HepG2 (cell line): ENCODE measurements around the gene TCP11L1. TPM values are rescaled to one million over a fixed set of nuclear protein-coding genes. Genes with fewer than 3 reads are reported as not detected.

Experiments
- BORCS8-MEF2B ChIP-seq: sonication (generic); formaldehyde crosslinking; IDR thresholded peaks from 2 replicates; pipeline ENCODE4 v1.8.0; 2022; ENCODE audit warnings: mild to moderate bottlenecking, missing genetic modification reagents
- BRCA1 ChIP-seq: sonication (generic); formaldehyde crosslinking; IDR thresholded peaks from 2 replicates; pipeline ENCODE4 v1.4.0; 2020; ENCODE audit warnings: missing genetic modification reagents
- CREBL2 ChIP-seq: sonication (generic); formaldehyde crosslinking; IDR thresholded peaks from 2 replicates; pipeline ENCODE4 v1.8.1; 2023; ENCODE audit warnings: missing genetic modification reagents, mild to moderate bottlenecking, borderline replicate concordance
- ELF4 ChIP-seq: sonication (generic); formaldehyde crosslinking; IDR thresholded peaks from 2 replicates; pipeline ENCODE4 v1.5.0; 2020; ENCODE audit warnings: missing genetic modification reagents, mild to moderate bottlenecking, moderate library complexity, borderline replicate concordance
- HOMEZ ChIP-seq: IDR thresholded peaks from 2 replicates; pipeline ENCODE4 v1.6.1; 2016; ENCODE audit warnings: low read depth
- HOXA7 ChIP-seq: sonication (generic); formaldehyde crosslinking; IDR thresholded peaks from 2 replicates; pipeline ENCODE4 v1.8.1; 2022; ENCODE audit warnings: mild to moderate bottlenecking, missing genetic modification reagents, moderate library complexity
- MEIS1 ChIP-seq: sonication (generic); formaldehyde crosslinking; IDR thresholded peaks from 2 replicates; pipeline ENCODE4 v1.9.0; 2021; ENCODE audit warnings: mild to moderate bottlenecking, missing genetic modification reagents, moderate library complexity, borderline replicate concordance
- NFRKB ChIP-seq: fragments of 450-650 bp; IDR thresholded peaks from 2 replicates; pipeline ENCODE4 v1.6.1; 2017
- RAD51 ChIP-seq: fragments of 450-650 bp; IDR thresholded peaks from 2 replicates; pipeline ENCODE4 v1.6.1; 2016; ENCODE audit warnings: borderline replicate concordance
- RBM39 ChIP-seq: fragments of 200-400 bp; formaldehyde crosslinking; IDR thresholded peaks from one replicate; pipeline ENCODE4 v1.6.1; 2018; ENCODE audit warnings: antibody characterized with exemption, mild to moderate bottlenecking, low read depth, low read length; ENCODE audit not compliant: poor library complexity, severe bottlenecking
- SATB2 ChIP-seq: sonication (generic); formaldehyde crosslinking; IDR thresholded peaks from 2 replicates; pipeline ENCODE4 v1.5.0; 2020; ENCODE audit warnings: missing genetic modification reagents
- SUZ12 ChIP-seq: fragments of 150-350 bp; IDR thresholded peaks from 2 replicates; pipeline ENCODE4 v1.6.1; 2014; ENCODE audit warnings: low read depth, low read length
- TRAFD1 ChIP-seq: sonication (generic); formaldehyde crosslinking; IDR thresholded peaks from 2 replicates; pipeline ENCODE4 v1.5.1; 2020; ENCODE audit warnings: missing genetic modification reagents, mild to moderate bottlenecking, borderline replicate concordance
- ZBTB21 ChIP-seq: sonication (generic); formaldehyde crosslinking; IDR thresholded peaks from 2 replicates; pipeline ENCODE4 v1.4.0; 2020; ENCODE audit warnings: missing genetic modification reagents
- ZNF230 ChIP-seq: sonication (generic); formaldehyde crosslinking; IDR thresholded peaks from 2 replicates; pipeline ENCODE4 v1.4.0; 2020; ENCODE audit warnings: mild to moderate bottlenecking, missing genetic modification reagents
- ZNF264 ChIP-seq: sonication (generic); formaldehyde crosslinking; IDR thresholded peaks from 2 replicates; pipeline ENCODE4 v1.4.0; 2020; ENCODE audit warnings: missing genetic modification reagents
- ZNF280D ChIP-seq: sonication (generic); formaldehyde crosslinking; IDR thresholded peaks from 2 replicates; pipeline ENCODE4 v1.5.1; 2020; ENCODE audit warnings: mild to moderate bottlenecking, missing genetic modification reagents
- ZNF329 ChIP-seq: sonication (generic); formaldehyde crosslinking; IDR thresholded peaks from 2 replicates; pipeline ENCODE4 v1.9.0; 2021; ENCODE audit warnings: low read depth, mild to moderate bottlenecking, missing genetic modification reagents
- ZNF770 ChIP-seq: sonication (generic); formaldehyde crosslinking; IDR thresholded peaks from 2 replicates; pipeline ENCODE4 v1.5.0; 2020; ENCODE audit warnings: mild to moderate bottlenecking, missing genetic modification reagents
- ZNF780A ChIP-seq: sonication (generic); formaldehyde crosslinking; IDR thresholded peaks from 2 replicates; pipeline ENCODE4 v1.8.0; 2022; ENCODE audit warnings: mild to moderate bottlenecking, missing genetic modification reagents, moderate library complexity
- polyA plus RNA-seq, 8 experiments: library from polyadenylated mRNA; depleted of rRNA in 3 of 8; stranded (reverse) in 7 of 8; unstranded in 1 of 8; fragments of >200 nt; fragmentation: Illumina TruSeq in 4 of 8; extraction: Trizol in 4 of 8; gene quantifications; 2 replicates each; pipeline versions ENCODE4 v1.2.1 to v1.2.3, GENCODE V29; 2011 to 2016; ENCODE audit warnings: low read depth in 4 of 8, missing spikeins in 1 of 8, mixed read lengths in 1 of 8; ENCODE audit not compliant: insufficient read depth in 1 of 8
- total RNA-seq, 5 experiments: library from RNA; depleted of rRNA; stranded (reverse); fragments of >200 nt; fragmentation: Illumina TruSeq; extraction: Trizol; gene quantifications; 2 replicates each; pipeline ENCODE4 v1.2.3, GENCODE V29; 2016; ENCODE audit warnings: low read depth in 1 of 5

Gene TCP11L1
- total and polyA plus RNA-seq, 2 of the 13 experiments (the other 11 are each of a cell fraction or from before 2014, with no cell fraction given): 7.9 to 10.1 TPM

GRCh38 chr11:33039274-33040032 is at the start of gene TCP11L1 (continued):
- TF ChIP-seq TRAFD1 (CRISPR knock-in tag) (no peak), RAD51 (no peak), RBM39 (peak; percentile 91), ELF4 (no peak), HOXA7 (CRISPR knock-in tag) (no peak), ZNF280D (CRISPR knock-in tag) (peak; percentile 55; the same call in 1 of the 2 replicates), ZNF264 (CRISPR knock-in tag) (peak; percentile 13; the same call in 1 of the 2 replicates), ZNF770 (CRISPR knock-in tag) (peak; percentile 75), ZNF230 (CRISPR knock-in tag) (peak; percentile 40; the same call in 1 of the 2 replicates), CREBL2 (no peak), MEIS1 (CRISPR knock-in tag) (no peak), ZBTB21 (CRISPR knock-in tag) (no peak), NFRKB (peak; percentile 71), HOMEZ (0 out of 2 replicates have a peak, but pooled peaks have one; percentile 43), ZNF329 (peak; percentile 81; the same call in 1 of the 2 replicates), SUZ12 (no peak), BORCS8-MEF2B (CRISPR knock-in tag) (peak; percentile 85; the same call in 1 of the 2 replicates), ZNF780A (CRISPR knock-in tag) (no peak), BRCA1 (no peak), SATB2 (CRISPR knock-in tag) (no peak)
